HEK293 (cell line): Measurements from ENCODE around the gene NAPSA.

ENCODE experiments used
- CTCF ChIA-PET: fragments of 350-600 bp; formaldehyde crosslinking; extraction: SDS; loops from one replicate; lab custom pipeline; 2021; ENCODE audit warnings: antibody characterized with exemption; lab: Yijun Ruan, JAX
- POLR2A ChIA-PET: fragments of 300-600 bp; formaldehyde crosslinking; extraction: SDS; loops from one replicate; lab custom pipeline; 2020; ENCODE audit warnings: antibody characterized with exemption, inconsistent platforms; lab: Yijun Ruan, JAX
- H3K27ac ChIP-seq: fragments of 200-500 bp; sonication (Bioruptor generic); 2 replicates; pipeline ENCODE4 v1.5.1; 2014; ENCODE audit warnings: low read depth, low read length, control low read depth, inconsistent platforms; ENCODE audit errors: extremely low read depth
- H3K36me3 ChIP-seq, 2 experiments: fragments of 200-500 bp in 1 of 2; sonication (Bioruptor generic) in 1 of 2; 1 replicate in 1 of 2; 2 replicates in 1 of 2; pipeline ENCODE4 v1.5.1; 2014 to 2017; ENCODE audit warnings: inconsistent platforms in 2 of 2, low read length in 2 of 2; ENCODE audit not compliant: control insufficient read depth in 2 of 2, insufficient read depth in 1 of 2
- H3K4me1 ChIP-seq: fragments of 200-500 bp; sonication (Bioruptor generic); 2 replicates; pipeline ENCODE4 v1.5.1; 2014; ENCODE audit warnings: mild to moderate bottlenecking, low read length, inconsistent platforms; ENCODE audit not compliant: control insufficient read depth, insufficient read depth
- H3K4me3 ChIP-seq: 2 replicates; pipeline ENCODE4 v1.5.1; 2011; ENCODE audit warnings: low read depth, mild to moderate bottlenecking, control low read depth, low read length, moderate library complexity
- H3K9me3 ChIP-seq: fragments of 200-500 bp; sonication (Bioruptor generic); 2 replicates; pipeline ENCODE4 v1.5.1; 2014; ENCODE audit warnings: low read depth, low read length, inconsistent platforms; ENCODE audit not compliant: control insufficient read depth, insufficient read depth
- AEBP2 ChIP-seq: fragments of 450-650 bp; formaldehyde crosslinking; IDR thresholded peaks from 2 replicates; pipeline ENCODE4 v1.5.1; 2016; ENCODE audit warnings: missing biosample characterization, missing genetic modification characterization, borderline replicate concordance
- BCL6B ChIP-seq: fragments of 450-650 bp; formaldehyde crosslinking; IDR thresholded peaks from 2 replicates; pipeline ENCODE4 v1.5.1; 2017; ENCODE audit warnings: missing biosample characterization, missing genetic modification characterization
- KLF17 ChIP-seq: fragments of 450-650 bp; formaldehyde crosslinking; IDR thresholded peaks from 2 replicates; pipeline ENCODE4 v1.5.1; 2016; ENCODE audit warnings: missing biosample characterization, missing genetic modification characterization
- PRDM1 ChIP-seq: fragments of 450-650 bp; formaldehyde crosslinking; IDR thresholded peaks from 2 replicates; pipeline ENCODE4; 2016; ENCODE audit warnings: missing biosample characterization, missing genetic modification characterization
- REST ChIP-seq: fragments of 450-650 bp; formaldehyde crosslinking; IDR thresholded peaks from 2 replicates; pipeline ENCODE4 v1.5.1; 2016; ENCODE audit warnings: missing biosample characterization, missing genetic modification characterization
- TRIM28 ChIP-seq: IDR thresholded peaks from 2 replicates; pipeline ENCODE4 v1.6.1; 2011; ENCODE audit warnings: low read length, control low read depth, borderline replicate concordance
- ZBTB21 ChIP-seq: fragments of 450-650 bp; formaldehyde crosslinking; IDR thresholded peaks from 2 replicates; pipeline ENCODE4 v1.5.1; 2017; ENCODE audit warnings: missing biosample characterization, missing genetic modification characterization
- ZFHX2 ChIP-seq: fragments of 450-650 bp; formaldehyde crosslinking; conservative IDR thresholded peaks from 2 replicates; pipeline ENCODE4 v1.5.1; 2016; ENCODE audit warnings: missing biosample characterization, missing genetic modification characterization
- ZNF121 ChIP-seq: fragments of 450-650 bp; formaldehyde crosslinking; IDR thresholded peaks from 2 replicates; pipeline ENCODE4 v1.5.1; 2016; ENCODE audit warnings: missing biosample characterization, missing genetic modification characterization
- ZNF16 ChIP-seq: fragments of 450-650 bp; formaldehyde crosslinking; IDR thresholded peaks from 2 replicates; pipeline ENCODE4 v1.5.1; 2016; ENCODE audit warnings: low read depth, missing biosample characterization, missing genetic modification characterization
- ZNF202 ChIP-seq: fragments of 450-650 bp; formaldehyde crosslinking; IDR thresholded peaks from 2 replicates; pipeline ENCODE4 v1.5.1; 2016; ENCODE audit warnings: missing biosample characterization, missing genetic modification characterization, borderline replicate concordance
- ZNF292 ChIP-seq: fragments of 450-650 bp; formaldehyde crosslinking; IDR thresholded peaks from 2 replicates; pipeline ENCODE4 v1.5.1; 2016; ENCODE audit warnings: low read depth, missing biosample characterization, missing genetic modification characterization, borderline replicate concordance
- ZNF335 ChIP-seq: fragments of 450-650 bp; formaldehyde crosslinking; conservative IDR thresholded peaks from 2 replicates; pipeline ENCODE4 v1.5.1; 2016; ENCODE audit warnings: missing biosample characterization, missing genetic modification characterization
- ZNF341 ChIP-seq: fragments of 450-650 bp; formaldehyde crosslinking; IDR thresholded peaks from 2 replicates; pipeline ENCODE4; 2016; ENCODE audit warnings: low read depth, missing biosample characterization, missing genetic modification characterization
- ZNF354C ChIP-seq: fragments of 450-650 bp; formaldehyde crosslinking; IDR thresholded peaks from 2 replicates; pipeline ENCODE4 v1.5.1; 2016; ENCODE audit warnings: missing biosample characterization, missing genetic modification characterization, low read depth, borderline replicate concordance
- ZNF394 ChIP-seq: fragments of 450-650 bp; formaldehyde crosslinking; IDR thresholded peaks from 2 replicates; pipeline ENCODE4 v1.5.1; 2016; ENCODE audit warnings: missing biosample characterization, missing genetic modification characterization, mild to moderate bottlenecking, moderate library complexity, borderline replicate concordance
- ZNF555 ChIP-seq: fragments of 450-650 bp; formaldehyde crosslinking; conservative IDR thresholded peaks from 2 replicates; pipeline ENCODE4 v1.5.1; 2017; ENCODE audit warnings: missing biosample characterization, mild to moderate bottlenecking, missing genetic modification characterization, inconsistent platforms
- ZNF560 ChIP-seq: fragments of 450-650 bp; formaldehyde crosslinking; IDR thresholded peaks from 2 replicates; pipeline ENCODE4 v1.5.1; 2017; ENCODE audit warnings: missing biosample characterization, missing genetic modification characterization, borderline replicate concordance
- ZNF585B ChIP-seq: fragments of 450-650 bp; formaldehyde crosslinking; IDR thresholded peaks from 2 replicates; pipeline ENCODE4 v1.5.1; 2016; ENCODE audit warnings: missing biosample characterization, missing genetic modification characterization
- ZSCAN4 ChIP-seq: fragments of 450-650 bp; formaldehyde crosslinking; IDR thresholded peaks from 2 replicates; pipeline ENCODE4 v1.5.1; 2017; ENCODE audit warnings: missing biosample characterization, missing genetic modification characterization

The NAPSA gene

DNA sequence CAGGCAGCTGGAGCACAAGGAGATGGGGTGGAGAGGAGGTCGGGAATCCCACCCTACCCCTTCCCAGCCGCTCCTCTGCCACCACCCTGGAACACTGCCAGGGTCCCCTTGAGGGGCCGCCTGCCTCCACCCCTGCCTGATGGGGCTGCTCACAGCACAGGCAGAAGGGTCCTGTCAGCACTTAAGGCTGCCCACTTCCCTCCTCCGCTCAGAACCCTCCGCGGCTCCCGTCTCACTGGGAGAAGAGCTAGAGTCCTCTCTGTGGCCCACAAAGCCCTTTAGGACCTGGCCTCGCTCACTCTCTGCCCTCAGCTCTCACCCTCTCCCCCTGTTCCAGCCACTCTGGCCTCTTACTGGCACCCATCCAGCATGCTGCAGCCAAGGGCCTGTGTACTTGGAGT lies 15.3 kb upstream of the NAPSA start (continued):
- TF ChIP-seq ZNF121, result no peak

DNA sequence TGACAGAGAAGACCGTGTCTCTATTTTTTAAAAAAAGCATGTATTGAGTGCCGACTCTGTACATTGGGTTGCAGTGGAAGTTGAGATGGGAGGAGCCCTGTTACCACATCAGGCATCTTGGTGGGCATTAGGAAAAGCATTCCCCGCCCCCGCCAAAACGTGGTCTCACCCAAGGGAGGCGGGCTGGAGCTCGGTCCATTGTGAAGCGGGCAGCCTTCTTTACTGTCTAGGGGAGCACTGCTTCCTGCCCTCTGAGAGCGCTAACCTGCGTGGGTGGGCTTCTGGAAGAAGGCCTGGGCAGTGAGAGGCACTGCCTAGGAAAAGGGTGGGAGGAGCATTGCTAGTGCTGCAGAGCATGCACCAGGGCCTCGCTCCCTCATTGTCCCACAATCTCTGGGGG lies 14.7 kb upstream of the NAPSA start:
- no peaks in the 10 kb centered on the region for H3K9me3 ChIP-seq
- H3K36me3 ChIP-seq, result peaks cover 7 to 52% of the 10 kb centered on the region in 2 experiments; a peak in 2 of 3 replicates
- CTCF ChIA-PET, result interaction anchor here (0.7 kb wide), 1 partner anchor 125 kb away, joined by 4 read pairs; no protein-coding TSS in a partner anchor
- TF ChIP-seq ZFHX2 (tag by site-specific recombination) (peak; percentile 70), ZNF555 (no peak)
- TF ChIP-seq, all 188 proteins: peak for 1
- Histone ChIP-seq H3K4me3 (no peak overlapping the region), H3K27ac (no peak overlapping the region), H3K4me1 (0 out of 2 replicates have a peak, but pooled peaks cover 2% of the 10 kb centered on the region)
- POLR2A ChIA-PET, result no interaction called here

GRCh38 chr19:50379602-50380001 lies 14.2 kb upstream of the NAPSA start:
- POLR2A ChIA-PET, result no interaction called here
- no peak for TF ChIP-seq ZNF16
- TF ChIP-seq KLF17 (tag by site-specific recombination), result no peak
- TF ChIP-seq AEBP2, result no peak
- TF ChIP-seq REST (tag by site-specific recombination), result no peak
- TF ChIP-seq ZSCAN4 (tag by site-specific recombination), result no peak
- TF ChIP-seq ZNF354C, result no peak
- TF ChIP-seq ZNF394, result no peak
- TF ChIP-seq BCL6B (tag by site-specific recombination), result no peak
- no peak for TF ChIP-seq TRIM28
- no peak for TF ChIP-seq ZNF335 (tag by site-specific recombination)
- TF ChIP-seq ZNF560, result no peak
- TF ChIP-seq ZNF202 (tag by site-specific recombination), result no peak
- no peak for TF ChIP-seq ZNF585B (tag by site-specific recombination)
- TF ChIP-seq ZNF292, result no peak
- TF ChIP-seq ZBTB21 (tag by site-specific recombination), result no peak
- TF ChIP-seq ZNF341, result no peak
- no peak for TF ChIP-seq PRDM1 (tag by site-specific recombination)
- no peak overlapping the region for H3K27ac ChIP-seq
- H3K4me1 ChIP-seq, result 0 out of 2 replicates have a peak, but pooled peaks cover 2% of the 10 kb centered on the region
- H3K4me3 ChIP-seq, result no peak overlapping the region
- no peaks in the 10 kb centered on the region for H3K9me3 ChIP-seq
- H3K36me3 ChIP-seq, result peaks cover 7 to 52% of the 10 kb centered on the region in 2 experiments; a peak in 2 of 3 replicates
- CTCF ChIA-PET, result interaction anchor here (0.7 kb wide), 1 partner anchor 125 kb away, joined by 4 read pairs; no protein-coding TSS in a partner anchor
